Superior temporal gyrus (tissue), 1 donor: ENCODE results near the gene ZCCHC7.
"Not testable (repeated sequence)": the region's sequence is repeated elsewhere in the genome, so short reads cannot be mapped to it uniquely, and the experiment has no call there.

Experiments used
- DNase-seq: peaks from one replicate; pipeline ENCODE4 v3.0.0-alpha.2; 2016; ENCODE audit errors: extremely low spot score

Gene ZCCHC7

DNA sequence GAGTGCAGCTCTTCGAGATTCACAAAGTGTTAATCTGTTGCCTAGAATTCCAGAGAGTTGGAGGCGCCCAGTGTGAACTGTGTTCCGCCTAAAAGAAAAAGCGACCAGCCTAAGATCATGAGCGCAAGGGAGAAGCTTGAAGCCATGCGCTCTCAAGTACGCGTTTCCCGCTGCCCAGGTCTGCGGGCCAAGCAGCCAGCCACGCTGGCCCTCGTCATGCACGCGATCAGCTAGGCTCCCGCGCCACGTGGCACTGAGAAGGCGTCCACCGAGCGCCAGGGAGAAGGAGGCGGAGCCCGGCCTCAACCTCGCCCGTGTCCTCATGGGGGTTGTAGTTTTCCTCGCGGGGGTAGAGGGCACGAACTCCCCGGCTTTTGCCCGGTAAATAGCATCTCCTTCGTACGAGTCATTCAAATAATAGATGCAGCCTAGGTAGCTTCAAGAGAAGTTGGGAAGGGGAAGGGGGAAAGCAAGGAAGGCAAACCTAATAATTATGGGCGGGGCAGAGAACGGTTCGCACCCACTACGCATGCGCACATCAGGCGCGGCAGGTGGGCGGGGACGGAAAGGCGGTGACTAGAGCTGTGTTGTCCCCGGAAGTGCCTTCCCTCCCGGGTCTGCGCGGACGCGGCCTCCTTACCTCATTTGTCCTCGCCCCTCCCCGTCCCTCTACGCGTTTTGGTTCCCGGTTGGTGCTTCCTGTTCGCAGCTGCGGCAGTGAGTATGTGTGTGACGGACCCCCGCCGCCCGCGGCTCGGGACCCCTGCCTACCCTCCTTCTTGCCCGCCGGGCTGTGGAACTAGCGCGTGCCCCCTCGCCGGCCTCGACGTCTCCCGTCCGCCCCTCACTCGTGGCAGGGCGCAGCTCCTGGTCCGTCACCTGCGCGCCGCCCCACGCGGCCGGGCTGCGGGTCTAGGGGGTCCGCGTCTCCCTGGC is at the start of gene ZCCHC7:
ZCCHC7 (plus strand) TSS at position 668 of the 936 bp plus-strand sequence.
- peak; percentile 98 for DNase-seq

DNA sequence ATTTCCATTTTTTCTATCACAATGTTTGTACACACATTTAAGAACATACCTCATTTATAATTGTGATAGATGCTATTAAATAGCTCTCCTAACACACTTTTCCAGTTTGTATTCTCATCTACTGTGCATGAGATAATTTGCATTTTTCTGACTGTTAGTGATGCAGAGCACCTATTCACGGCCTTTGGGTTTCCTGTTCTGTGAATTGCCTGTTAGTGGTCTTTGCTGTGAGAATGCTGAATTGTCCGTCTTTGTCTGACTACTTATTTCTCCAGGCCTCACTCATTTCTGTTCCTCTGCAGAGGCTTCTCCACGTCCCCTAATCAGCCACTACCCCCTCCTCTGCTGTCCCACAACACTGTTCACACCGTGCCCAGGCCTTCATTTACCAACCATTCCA is 45.6 kb upstream of the ZCCHC7 start:
- DNase-seq = not testable (repeated sequence)

DNA sequence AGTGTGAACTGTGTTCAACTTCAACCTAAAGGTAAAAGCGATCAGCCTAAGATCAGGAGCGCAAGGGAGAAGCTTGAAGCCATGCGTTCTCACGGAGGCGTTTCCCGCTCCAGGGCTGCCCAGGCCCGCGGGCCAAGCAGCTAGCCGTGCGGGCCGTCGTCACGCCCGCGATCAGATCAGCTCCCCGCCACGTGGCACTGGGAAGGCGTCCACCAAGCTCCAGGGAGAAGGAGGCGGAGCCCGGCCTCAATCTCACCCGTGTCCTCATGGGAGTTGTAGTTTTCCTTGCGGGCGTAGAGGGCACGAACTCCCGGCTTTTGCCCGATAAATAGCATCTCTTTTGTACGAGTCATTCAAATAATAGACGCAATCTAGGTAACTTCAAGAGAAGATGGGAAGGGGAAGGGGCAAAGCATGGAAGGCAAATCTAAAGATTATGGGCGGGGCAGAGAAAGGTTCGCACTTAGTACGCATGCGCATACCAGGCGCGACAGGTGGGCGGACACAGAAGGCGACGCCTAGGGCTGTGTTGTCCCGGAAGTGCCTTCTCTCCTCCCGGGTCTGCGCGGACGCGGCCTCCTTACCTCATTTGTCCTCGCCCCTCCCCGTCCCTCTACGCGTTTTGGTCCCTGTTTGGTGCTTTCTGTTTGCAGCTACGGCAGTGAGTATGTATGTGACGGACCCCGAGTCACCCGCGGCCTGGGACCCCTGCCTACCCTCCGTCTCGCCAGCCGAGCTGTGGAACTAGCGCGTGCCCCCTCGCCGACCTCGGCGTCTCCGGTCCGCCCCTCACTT is 40.8 kb upstream of the ZCCHC7 start:
- DNase-seq = peak; percentile 96

DNA sequence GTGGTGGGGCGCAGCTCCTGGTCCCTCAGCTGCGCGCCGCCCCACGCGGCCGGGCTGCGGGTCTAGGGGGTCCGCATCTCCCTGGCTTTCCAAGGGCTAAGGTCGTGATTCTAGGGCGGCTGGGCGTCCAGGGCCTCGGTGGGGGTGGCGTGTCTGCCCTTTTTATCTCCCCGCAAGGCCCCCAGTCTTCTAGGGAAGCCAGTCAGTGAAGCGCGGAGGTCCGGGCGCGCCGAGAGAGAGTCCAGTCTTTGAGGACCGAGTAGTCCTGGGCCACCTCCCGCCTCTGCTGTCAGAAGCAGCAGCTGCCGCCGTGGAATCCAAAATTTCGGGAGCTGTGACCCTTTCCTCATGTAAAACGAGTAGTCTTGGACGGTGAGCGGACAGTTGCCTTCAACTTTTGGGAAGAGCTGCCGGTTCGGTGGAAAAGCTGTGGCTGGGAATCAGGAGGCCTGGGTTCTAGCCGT is 40.2 kb upstream of the ZCCHC7 start:
- DNase-seq = not testable (repeated sequence)

DNA sequence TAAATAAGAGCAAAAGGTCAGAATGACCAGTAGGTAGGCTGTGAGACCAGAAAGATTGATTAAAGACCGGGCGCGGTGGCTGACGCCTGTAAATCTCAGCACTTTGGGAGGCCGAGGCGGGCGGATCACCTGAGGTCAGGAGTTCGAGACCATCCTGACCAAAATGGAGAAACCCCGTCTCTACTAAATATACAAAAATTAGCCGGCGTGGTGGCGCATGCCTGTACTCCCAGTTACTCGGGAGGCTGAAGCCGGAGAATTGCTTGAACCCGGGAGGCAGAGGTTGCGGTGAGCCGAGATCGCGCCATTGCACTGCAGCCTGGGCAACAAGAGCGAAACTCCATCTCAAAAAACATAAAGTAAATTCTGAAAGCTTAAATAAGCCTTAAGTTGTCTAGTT is 38.9 kb upstream of the ZCCHC7 start:
- not testable (repeated sequence) for DNase-seq

DNA sequence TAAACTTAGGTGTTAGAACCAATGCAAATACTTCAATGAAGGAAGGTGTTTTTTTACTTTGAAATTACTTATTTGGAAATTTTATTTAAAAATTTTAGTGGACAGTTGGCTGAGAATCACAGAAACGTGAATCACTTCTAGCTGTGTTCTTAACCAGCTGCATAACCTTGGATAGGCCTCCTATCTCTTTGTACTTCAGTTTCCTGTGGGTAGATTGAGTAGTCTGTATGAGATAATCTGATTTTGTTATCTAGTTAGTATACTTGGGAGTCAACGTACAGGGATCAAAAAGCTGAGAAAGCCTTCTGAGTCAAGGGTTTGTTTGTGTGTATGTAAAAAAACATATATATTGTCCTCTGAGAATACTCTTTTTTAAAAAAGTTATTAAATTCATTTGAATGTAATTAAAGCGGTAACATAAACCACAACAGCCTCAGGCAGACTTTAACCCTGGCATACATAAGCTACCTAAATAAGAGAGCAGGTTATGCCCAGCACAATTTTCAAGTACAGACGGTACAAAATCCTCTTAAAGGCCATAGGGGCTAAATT is 38.1 kb upstream of the ZCCHC7 start:
- DNase-seq = no peak

DNA sequence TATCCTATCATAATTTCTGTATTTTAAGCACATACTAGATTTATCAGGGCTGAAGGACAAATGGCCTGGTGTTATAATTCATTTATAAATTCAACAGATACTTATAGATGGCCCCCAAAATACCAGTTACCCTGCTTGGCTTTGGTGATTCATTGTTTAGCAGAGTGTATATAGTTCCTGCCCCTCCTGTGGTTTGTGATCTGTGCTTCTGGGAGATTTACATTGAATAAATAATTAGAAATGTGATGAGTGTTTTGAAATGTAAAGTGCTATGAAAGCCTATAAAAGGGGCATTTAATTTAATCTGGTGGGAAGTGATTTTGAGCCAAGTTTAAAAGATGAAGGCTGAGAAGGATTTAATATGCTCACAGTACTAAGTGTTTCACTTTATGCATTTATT is 36.7 kb upstream of the ZCCHC7 start:
- DNase-seq = no peak

DNA sequence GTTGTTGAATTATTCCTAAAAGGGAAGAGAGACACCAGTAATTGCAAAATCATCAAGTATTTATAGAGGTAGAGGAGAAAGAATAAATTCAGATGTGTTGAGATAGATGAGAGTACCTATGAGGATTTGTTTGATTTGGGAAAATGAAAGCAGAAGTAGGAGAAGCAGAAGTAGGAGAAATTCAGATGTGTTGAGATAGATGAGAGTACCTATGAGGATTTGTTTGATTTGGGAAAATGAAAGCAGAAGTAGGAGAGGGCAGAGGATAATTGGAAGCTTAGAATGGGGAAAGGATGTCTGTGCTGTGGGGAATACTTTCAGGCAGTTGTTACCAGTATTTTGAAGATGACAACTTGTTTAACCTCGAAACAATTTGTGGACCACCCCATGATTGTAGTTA is 35.1 kb upstream of the ZCCHC7 start:
- no peak for DNase-seq

DNA sequence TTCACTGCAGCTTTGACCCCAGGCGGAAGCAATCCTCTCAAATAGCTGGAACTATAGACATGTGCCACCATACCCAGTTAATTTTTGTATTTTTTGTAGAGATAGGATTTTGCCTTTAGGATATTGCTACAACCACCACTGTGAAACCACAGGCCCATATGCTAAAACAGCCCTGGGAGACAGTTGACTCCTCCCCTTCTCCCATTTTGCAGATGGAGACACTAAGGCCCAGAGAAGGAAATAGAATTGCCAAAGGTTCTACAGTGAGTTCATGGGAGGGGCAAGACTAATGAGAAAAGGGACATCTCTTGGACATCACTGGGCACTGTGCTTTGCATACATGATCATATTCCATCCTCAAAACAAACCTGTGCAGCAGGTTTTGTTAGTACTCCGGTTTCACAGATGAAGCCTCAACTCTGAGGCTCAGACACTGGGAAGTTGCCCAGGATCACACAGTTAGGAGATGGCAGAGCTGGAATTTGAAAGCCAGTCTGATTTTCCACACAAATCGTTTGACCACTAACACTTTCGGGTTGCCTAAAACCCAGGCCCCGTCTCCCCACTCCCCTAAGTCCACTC is 27.6 kb upstream of the ZCCHC7 start:
- not testable (repeated sequence) for DNase-seq

DNA sequence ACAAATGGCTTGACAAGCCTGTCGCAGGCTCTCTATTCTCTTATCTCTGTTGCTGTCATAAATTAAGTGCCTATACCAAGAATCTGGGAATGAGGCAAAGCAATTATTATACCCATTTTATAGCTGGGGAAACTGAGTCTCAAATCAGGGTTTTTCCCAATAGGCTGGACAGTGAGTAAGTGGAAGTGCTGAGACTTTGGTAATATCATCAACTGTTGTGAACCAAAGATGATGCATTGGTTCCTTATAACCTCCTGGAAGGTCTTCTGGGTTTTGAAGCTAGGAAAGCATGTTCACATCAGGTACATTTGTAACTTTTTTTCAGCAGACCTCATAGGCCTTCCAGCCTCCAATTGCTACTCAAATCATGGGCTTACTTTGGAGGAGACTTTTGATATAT is 25.6 kb upstream of the ZCCHC7 start:
- DNase-seq = no peak

DNA sequence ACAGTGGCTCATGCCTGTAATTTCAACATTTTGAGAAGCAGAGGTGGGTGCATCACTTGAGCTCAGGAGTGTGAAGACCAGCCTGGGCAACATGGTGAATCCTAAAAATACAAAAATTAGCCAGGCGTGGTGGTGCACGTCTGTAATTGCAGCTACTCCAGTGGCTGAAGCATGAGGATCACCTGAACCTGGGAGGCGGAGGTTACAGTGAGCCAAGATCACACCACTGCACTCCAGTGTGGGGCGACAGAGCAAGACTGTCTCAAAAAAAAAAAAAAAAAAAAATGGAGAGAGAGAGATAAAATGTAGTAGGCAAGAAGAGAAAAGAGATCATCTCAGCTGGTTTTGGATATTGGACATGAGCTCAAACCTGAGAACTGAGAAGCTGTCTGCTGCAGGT is 23.7 kb upstream of the ZCCHC7 start:
- no peak for DNase-seq

DNA sequence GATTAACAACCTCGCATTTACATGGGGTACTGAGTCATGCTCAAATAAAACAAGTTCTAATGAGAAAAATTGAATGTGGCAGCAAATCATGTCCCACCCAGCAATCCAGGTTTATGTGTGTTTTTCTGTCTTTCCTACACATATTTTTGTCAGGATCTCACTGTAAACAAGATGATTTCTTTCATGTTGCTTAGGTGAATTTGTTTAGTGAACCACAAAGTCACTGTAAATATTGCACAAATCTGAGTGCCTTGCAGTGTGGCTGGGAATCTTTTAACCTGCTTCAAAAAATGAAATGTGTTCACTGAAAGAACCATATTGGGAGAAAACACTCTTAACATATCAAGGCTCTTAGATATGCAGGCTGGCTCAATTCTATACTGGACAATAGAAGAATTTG is 23.1 kb upstream of the ZCCHC7 start:
- no peak for DNase-seq

DNA sequence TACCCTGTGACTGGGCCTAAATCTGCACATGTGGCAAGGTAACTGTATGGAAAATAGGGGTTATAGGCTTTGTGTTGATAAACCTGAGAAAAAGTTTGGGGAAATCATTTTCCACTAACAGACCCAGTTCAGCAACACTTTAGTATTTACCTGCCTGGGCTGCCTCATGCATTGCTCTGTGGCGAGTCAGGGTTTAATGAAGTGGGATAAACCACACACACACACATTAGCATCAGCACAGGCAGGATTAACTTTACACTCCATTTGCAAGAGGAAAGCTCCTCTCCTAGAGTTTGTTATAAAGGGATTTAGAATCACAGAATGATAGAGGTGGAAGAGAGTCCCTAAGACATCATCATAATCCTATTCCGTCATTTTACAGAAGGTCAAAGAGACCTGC is 20.0 kb upstream of the ZCCHC7 start:
- DNase-seq = no peak

DNA sequence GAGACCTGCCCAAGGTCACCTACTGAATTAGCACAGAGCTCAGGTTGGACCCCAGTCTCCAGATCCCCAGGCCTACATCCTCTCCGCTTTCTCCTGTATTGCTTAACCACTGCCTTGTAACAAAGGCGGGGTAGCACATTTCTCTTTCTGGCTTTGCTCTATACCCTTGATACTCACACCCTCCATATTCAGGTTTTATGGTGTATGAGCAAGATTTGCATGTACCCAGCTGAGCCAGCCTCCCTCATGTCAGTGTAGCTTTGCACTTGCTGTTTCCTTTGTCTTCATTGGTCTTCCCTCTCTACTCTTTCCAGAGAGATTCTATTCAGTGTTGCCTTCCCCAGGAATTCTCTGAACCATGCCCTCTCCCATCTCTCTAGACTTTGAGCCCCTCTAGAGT is 19.6 kb upstream of the ZCCHC7 start:
- no peak for DNase-seq

DNA sequence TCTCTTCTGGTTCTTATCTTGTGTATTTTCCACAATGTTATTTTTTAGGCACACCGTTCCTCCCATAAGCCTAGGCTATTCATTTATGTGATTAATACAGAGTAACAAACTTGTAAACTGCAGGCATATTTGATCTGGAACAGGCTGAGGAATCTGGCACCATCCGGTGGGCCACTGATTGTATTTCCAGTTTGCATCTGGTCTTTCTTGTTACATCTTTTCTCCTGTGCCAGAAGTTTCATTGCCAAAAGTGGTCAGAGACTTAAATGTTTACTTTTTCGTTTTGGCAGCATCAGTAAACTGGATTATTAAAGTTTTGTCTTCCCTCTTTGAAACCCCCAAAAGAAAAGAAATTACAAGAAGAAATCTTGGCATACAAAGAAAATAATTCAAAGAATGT is 17.9 kb upstream of the ZCCHC7 start:
- DNase-seq = no peak

DNA sequence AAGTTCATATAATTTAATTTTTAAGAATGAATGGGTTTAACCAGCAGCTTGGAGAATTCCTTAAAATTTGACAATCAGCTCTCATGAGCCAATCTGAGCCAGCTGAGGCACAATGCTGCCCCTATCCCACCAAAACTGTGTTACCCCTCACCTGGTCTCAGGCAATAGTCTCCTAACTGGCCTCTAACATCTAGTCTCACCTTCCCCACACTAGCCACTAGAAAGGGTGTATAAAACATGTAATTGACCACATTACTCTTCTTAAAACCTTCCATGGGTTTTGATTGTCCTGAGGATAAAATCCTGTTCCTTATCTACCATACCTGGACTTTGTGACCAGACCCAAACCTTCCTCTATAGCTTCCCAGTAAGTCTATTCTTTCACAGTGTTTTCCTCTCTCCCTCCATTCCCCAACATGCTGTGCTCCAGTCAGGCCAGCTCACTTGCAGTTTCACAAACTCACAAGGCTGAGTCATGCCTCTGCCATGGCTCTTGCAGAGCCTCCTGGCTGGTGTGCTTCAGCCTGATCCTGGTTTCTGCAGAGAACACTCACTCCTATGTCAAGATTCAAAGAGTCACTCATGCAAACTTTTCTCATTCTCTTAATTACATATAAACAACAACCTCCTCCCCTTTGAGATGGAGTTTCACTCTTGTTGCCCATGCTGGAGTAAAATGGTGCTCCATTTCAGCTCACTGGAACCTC is 16.0 kb upstream of the ZCCHC7 start:
- DNase-seq = no peak

DNA sequence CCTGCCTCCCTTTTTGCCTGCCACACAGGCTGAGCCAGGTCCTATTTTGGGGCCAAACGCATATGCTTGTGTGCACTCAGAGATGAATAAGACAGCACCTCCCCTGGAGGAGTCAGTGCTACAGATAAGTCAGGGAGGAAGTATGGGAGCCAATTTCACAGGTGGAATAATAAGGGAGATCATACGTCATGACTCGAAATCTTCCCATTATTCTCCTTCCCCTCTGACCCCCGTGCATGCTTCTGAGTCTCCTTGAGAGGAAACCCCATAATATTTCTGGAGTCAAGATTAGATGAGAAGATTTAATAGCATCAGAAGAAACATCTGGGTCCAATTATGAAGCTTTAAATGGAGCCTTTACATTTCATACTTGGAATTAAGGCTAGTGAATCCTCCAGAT is 15.1 kb upstream of the ZCCHC7 start:
- DNase-seq = no peak

DNA sequence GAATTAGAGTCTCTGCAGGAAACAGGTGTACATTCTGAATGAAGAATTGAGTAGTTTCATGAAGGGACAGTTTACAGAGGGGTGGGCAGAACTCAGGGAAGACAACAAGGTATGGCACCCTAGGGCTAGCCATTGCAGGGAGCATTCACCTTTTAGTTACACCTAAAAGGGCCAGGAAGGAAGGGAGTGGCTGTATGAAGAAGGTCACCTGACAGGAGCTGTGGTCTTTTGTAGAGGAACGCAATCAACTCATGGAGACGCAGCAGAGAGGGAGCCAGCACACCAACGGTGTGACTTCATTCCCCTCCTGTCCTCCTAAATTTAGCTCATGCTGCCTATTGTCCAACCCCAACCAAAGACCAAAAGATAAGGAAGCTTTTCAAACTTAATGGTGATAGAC is 12.7 kb upstream of the ZCCHC7 start:
- DNase-seq = no peak

DNA sequence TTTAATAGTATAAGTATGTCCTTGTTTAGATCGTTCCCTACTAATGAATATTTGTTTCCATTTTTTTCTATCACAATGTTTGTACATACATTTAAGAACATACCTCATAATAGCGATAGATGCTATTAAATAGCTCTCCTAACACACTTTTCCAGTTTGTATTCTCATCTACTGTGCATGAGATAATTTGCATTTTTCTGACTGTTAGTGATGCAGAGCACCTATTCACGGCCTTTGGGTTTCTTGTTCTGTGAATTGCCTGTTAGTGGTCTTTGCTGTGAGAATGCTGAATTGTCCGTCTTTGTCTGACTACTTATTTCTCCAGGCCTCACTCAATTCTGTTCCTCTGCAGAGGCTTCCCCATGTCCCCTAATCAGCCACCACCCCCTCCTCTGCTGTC is 5.9 kb upstream of the ZCCHC7 start:
- DNase-seq = not testable (repeated sequence)

DNA sequence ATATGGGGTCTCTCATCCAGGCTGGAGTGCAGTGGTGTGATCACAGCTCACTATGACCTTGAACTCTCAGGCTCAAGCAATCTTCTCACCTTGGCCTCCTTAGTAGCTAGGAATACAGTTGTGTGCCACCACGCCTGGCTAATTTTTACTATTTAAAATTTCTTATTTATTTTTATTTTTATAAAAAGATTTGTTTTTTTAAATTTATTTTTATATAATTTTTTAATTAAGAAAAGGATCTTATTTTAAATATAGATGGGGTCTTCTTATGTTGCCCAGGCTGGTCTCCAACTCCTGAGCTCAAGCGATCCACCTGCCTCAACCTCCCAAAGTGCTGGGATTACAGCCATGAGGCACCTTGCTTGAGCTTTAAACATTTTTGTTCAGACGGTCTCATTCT is 2.4 kb upstream of the ZCCHC7 start:
- no peak for DNase-seq

DNA sequence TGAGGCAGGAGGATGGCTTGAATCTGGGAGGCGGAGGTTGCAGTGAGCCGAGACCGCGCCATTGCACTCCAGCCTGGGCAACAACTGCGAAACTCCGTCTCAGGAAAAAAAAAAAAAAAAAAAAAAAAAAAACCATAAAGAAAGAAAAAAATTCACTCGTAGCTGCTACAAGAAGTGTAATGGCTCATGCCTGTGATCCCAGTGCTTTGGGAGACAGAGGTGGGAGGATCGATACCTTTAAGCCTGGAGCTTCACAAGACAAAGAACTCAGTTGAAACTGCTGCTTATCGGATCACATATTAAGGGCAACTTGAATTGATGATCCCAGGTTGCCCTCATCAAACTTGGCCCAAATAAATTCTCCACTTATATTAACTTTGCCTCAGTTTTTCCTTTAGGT is 1.0 kb upstream of the ZCCHC7 start:
- DNase-seq = no peak
